GM19099 (cell line): Measurements from ENCODE around the gene PARD6A.
A peak's percentile ranks its signal among the peaks of the same experiment; 100 is the strongest.

Experiments used
- POLR2A ChIP-seq: IDR thresholded peaks from 3 replicates; pipeline ENCODE4 v1.6.1; 2011; ENCODE audit warnings: low read depth; ENCODE audit not compliant: insufficient read length; ENCODE audit errors: extremely low read depth

The PARD6A gene

GRCh38 chr16:67661101-67661761 is 471 bp downstream of the PARD6A start:
- no peak for TF ChIP-seq POLR2A

GRCh38 chr16:67661886-67662652 is 1.3 kb downstream of the PARD6A start:
- no peak for TF ChIP-seq POLR2A

GRCh38 chr16:67662653-67663010 is 1.9 kb downstream of the PARD6A start:
- TF ChIP-seq POLR2A: no peak

- no peak for TF ChIP-seq POLR2A
Observed at GRCh38 chr16:67663151-67663876, 2.6 kb downstream of the PARD6A start.

- no peak for TF ChIP-seq POLR2A
Observed at GRCh38 chr16:67663877-67664222, 3.1 kb downstream of the PARD6A start.

GRCh38 chr16:67664258-67664657 is 3.5 kb downstream of the PARD6A start:
- no peak for TF ChIP-seq POLR2A

- no peak for TF ChIP-seq POLR2A
Observed at GRCh38 chr16:67664871-67665270, 4.1 kb downstream of the PARD6A start.

- TF ChIP-seq POLR2A: no peak
Observed at GRCh38 chr16:67665598-67665997, 4.8 kb downstream of the PARD6A start.

GRCh38 chr16:67666032-67666551 is 5.3 kb downstream of the PARD6A start:
- no peak for TF ChIP-seq POLR2A

GRCh38 chr16:67666559-67667452 is 6.0 kb downstream of the PARD6A start, which contains the start of the genes C16orf86 and ENKD1:
TSS of gene C16orf86 (plus strand) at chr16:67666814. CDS start at chr16:67666971, 157 bp downstream.
TSS of gene ENKD1 (minus strand) at chr16:67666750. CDS start at chr16:67666442, 308 bp downstream.
- peak; percentile 15 for TF ChIP-seq POLR2A

GRCh38 chr16:67667453-67667816 is 6.7 kb downstream of the PARD6A start:
- no peak for TF ChIP-seq POLR2A

GRCh38 chr16:67667817-67668494 is 7.2 kb downstream of the PARD6A start:
- no peak for TF ChIP-seq POLR2A

- no peak for TF ChIP-seq POLR2A
Observed at GRCh38 chr16:67668495-67669157, 7.9 kb downstream of the PARD6A start.

- no peak for TF ChIP-seq POLR2A
Observed at GRCh38 chr16:67669499-67670101, 8.8 kb downstream of the PARD6A start.

GRCh38 chr16:67672306-67672705 is 11.5 kb downstream of the PARD6A start:
- TF ChIP-seq POLR2A: no peak
